ENCODE results near the gene TRIM29. TPM values are rescaled to one million over a fixed set of nuclear protein-coding genes. Genes with fewer than 3 reads are reported as not detected.

TRIM29 gene
- total RNA-seq, 1 donor from 2014 or later, result 1.1 TPM

DNA sequence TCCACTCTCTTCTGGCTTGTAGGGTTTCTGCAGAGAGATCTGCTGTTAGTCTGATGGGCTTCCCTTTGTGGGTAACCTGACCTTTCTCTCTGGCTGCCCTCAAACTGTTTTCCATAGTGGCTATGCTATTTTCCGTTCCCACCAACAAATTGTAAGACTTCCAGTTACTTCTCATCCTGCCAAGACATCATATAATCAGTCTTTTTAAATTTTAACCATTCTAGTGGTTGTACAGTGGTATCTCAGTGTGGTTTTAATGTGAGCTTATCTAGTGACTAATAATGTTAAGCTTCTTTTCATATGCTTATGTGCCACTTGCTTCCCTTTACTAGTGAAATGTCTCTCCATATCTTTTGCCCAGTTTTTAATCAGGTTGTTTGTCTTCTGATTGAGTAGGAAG, 13.6 kb upstream of the TRIM29 start:
- Mint-ChIP-seq H3K27me3 (ENCODE audit: low read depth, unreplicated experiment) (peaks cover 39% of the 10 kb centered on the region), H3K9me3 (ENCODE audit: unreplicated experiment) (peaks cover 21% of the 10 kb centered on the region), H3K4me3 (ENCODE audit: unreplicated experiment) (no peak overlapping the region), H3K27ac (ENCODE audit: unreplicated experiment) (no peak overlapping the region), H3K4me1 (ENCODE audit: low read depth, unreplicated experiment) (no peaks in the 10 kb centered on the region), H3K36me3 (ENCODE audit: low read depth, unreplicated experiment) (no peaks in the 10 kb centered on the region)
- Histone ChIP-seq H3K4me2 (ENCODE audit: low read length) (no peak overlapping the region), H2AFZ (ENCODE audit: low read depth, low read length) (no peak overlapping the region), H3K27ac (ENCODE audit: low read depth, low read length) (no peak overlapping the region), H3K79me2 (ENCODE audit: insufficient read depth, low read length) (no peaks in the 10 kb centered on the region), H4K20me1 (ENCODE audit: insufficient read depth, low read length) (no peaks in the 10 kb centered on the region), H3K9ac (ENCODE audit: low read length) (no peak overlapping the region), H3K27me3 (ENCODE audit: insufficient read depth, low read length) (peaks cover 21% of the 10 kb centered on the region), H3K9me3 (ENCODE audit: insufficient read depth, low read depth, low read length) (no peaks in the 10 kb centered on the region), H3K4me3 (ENCODE audit: insufficient read depth, low read depth, low read length) (no peak overlapping the region), H3K4me1 (ENCODE audit: insufficient read depth, low read length) (no peaks in the 10 kb centered on the region), H3K36me3 (ENCODE audit: insufficient read depth, low read length) (no peaks in the 10 kb centered on the region)
- peak; percentile 91 for DNase-seq (ENCODE audit: low read depth)
- TF ChIP-seq, protein P1, sequence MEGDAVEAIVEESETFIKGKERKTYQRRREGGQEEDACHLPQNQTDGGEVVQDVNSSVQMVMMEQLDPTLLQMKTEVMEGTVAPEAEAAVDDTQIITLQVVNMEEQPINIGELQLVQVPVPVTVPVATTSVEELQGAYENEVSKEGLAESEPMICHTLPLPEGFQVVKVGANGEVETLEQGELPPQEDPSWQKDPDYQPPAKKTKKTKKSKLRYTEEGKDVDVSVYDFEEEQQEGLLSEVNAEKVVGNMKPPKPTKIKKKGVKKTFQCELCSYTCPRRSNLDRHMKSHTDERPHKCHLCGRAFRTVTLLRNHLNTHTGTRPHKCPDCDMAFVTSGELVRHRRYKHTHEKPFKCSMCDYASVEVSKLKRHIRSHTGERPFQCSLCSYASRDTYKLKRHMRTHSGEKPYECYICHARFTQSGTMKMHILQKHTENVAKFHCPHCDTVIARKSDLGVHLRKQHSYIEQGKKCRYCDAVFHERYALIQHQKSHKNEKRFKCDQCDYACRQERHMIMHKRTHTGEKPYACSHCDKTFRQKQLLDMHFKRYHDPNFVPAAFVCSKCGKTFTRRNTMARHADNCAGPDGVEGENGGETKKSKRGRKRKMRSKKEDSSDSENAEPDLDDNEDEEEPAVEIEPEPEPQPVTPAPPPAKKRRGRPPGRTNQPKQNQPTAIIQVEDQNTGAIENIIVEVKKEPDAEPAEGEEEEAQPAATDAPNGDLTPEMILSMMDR (IDR thresholded peaks at IDR 0.05; ENCODE audit: insufficient read depth, low read depth, low read length), result no peak
- TF ChIP-seq EZH2 (IDR thresholded peaks at IDR 0.05; ENCODE audit: insufficient read depth, low read length), result no peak
- no peak for FAIRE-seq

DNA sequence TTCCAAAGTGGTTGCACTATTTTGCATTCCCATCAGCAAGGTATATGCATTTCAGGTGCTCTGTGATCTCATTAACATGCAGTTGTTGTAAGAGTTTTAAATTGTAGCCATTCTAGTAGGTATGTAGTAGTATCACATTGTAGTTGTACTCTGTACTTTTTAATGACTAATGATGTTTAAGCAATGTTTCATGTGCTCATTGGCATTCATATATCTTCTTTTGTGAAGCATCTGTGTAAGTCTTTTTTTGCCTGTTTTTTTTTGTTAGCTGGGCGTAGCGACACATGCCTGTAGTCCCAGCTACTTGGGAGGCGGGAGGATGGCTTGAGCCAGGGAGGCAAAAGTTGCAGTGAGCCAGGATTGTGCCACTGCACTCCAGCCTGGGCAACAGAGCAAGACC, 11.3 kb upstream of the TRIM29 start:
- no peaks in the 10 kb centered on the region for H3K4me1 Mint-ChIP-seq (ENCODE audit: low read depth, unreplicated experiment)
- DNase-seq (ENCODE audit: low read depth), result no peak
- Histone ChIP-seq H2AFZ (ENCODE audit: low read depth, low read length) (no peak overlapping the region), H3K4me1 (ENCODE audit: insufficient read depth, low read length) (no peaks in the 10 kb centered on the region), H3K79me2 (ENCODE audit: insufficient read depth, low read length) (no peaks in the 10 kb centered on the region), H4K20me1 (ENCODE audit: insufficient read depth, low read length) (no peaks in the 10 kb centered on the region), H3K9ac (ENCODE audit: low read length) (no peak overlapping the region), H3K4me2 (ENCODE audit: low read length) (no peak overlapping the region), H3K9me3 (ENCODE audit: insufficient read depth, low read depth, low read length) (no peaks in the 10 kb centered on the region), H3K27ac (ENCODE audit: low read depth, low read length) (no peak overlapping the region), H3K27me3 (ENCODE audit: insufficient read depth, low read length) (peaks cover 41% of the 10 kb centered on the region), H3K4me3 (ENCODE audit: insufficient read depth, low read depth, low read length) (no peak overlapping the region), H3K36me3 (ENCODE audit: insufficient read depth, low read length) (no peaks in the 10 kb centered on the region)
- H3K4me3 Mint-ChIP-seq (ENCODE audit: unreplicated experiment), result no peak overlapping the region
- H3K9me3 Mint-ChIP-seq (ENCODE audit: unreplicated experiment), result peaks cover 15% of the 10 kb centered on the region
- H3K27ac Mint-ChIP-seq (ENCODE audit: unreplicated experiment), result no peak overlapping the region
- no peak for FAIRE-seq
- H3K27me3 Mint-ChIP-seq (ENCODE audit: low read depth, unreplicated experiment), result peaks cover 61% of the 10 kb centered on the region
- TF ChIP-seq EZH2 (IDR thresholded peaks at IDR 0.05; ENCODE audit: insufficient read depth, low read length), result no peak
- TF ChIP-seq, protein P1 (IDR thresholded peaks at IDR 0.05; ENCODE audit: insufficient read depth, low read depth, low read length), result no peak
- H3K36me3 Mint-ChIP-seq (ENCODE audit: low read depth, unreplicated experiment), result no peaks in the 10 kb centered on the region

DNA sequence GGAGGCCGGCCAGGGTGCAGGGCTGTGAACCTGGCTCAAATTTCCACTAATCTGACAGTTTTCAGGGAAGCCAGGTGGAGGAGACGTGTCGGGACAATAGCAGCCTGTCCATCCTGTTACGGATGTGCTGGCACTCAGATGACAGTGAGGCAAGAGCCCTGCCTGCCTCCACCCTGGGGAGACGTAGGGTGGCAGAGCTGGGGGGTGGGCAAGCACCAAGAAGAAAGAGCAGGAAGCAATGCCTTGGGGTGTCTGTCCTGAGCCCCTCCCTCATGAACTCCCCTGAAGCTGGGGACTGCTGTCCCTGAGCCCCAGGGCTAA, 10.0 kb upstream of the TRIM29 start:
- Mint-ChIP-seq H3K4me1 (ENCODE audit: low read depth, unreplicated experiment) (no peaks in the 10 kb centered on the region), H3K27me3 (ENCODE audit: low read depth, unreplicated experiment) (peaks cover 73% of the 10 kb centered on the region), H3K9me3 (ENCODE audit: unreplicated experiment) (peaks cover 15% of the 10 kb centered on the region), H3K36me3 (ENCODE audit: low read depth, unreplicated experiment) (no peaks in the 10 kb centered on the region), H3K4me3 (ENCODE audit: unreplicated experiment) (no peak overlapping the region), H3K27ac (ENCODE audit: unreplicated experiment) (no peak overlapping the region)
- H3K27ac ChIP-seq (ENCODE audit: low read depth, low read length), result no peak overlapping the region
- no peaks in the 10 kb centered on the region for H3K9me3 ChIP-seq (ENCODE audit: insufficient read depth, low read depth, low read length)
- no peak for DNase-seq (ENCODE audit: low read depth)
- no peak overlapping the region for H2AFZ ChIP-seq (ENCODE audit: low read depth, low read length)
- no peak overlapping the region for H3K4me3 ChIP-seq (ENCODE audit: insufficient read depth, low read depth, low read length)
- peaks cover 39% of the 10 kb centered on the region for H3K27me3 ChIP-seq (ENCODE audit: insufficient read depth, low read length)
- H3K4me1 ChIP-seq (ENCODE audit: insufficient read depth, low read length), result no peaks in the 10 kb centered on the region
- H3K79me2 ChIP-seq (ENCODE audit: insufficient read depth, low read length), result no peaks in the 10 kb centered on the region
- H4K20me1 ChIP-seq (ENCODE audit: insufficient read depth, low read length), result no peaks in the 10 kb centered on the region
- no peak for TF ChIP-seq EZH2 (IDR thresholded peaks at IDR 0.05; ENCODE audit: insufficient read depth, low read length)
- TF ChIP-seq, protein P1 (IDR thresholded peaks at IDR 0.05; ENCODE audit: insufficient read depth, low read depth, low read length), result no peak
- H3K4me2 ChIP-seq (ENCODE audit: low read length), result no peak overlapping the region
- no peak overlapping the region for H3K9ac ChIP-seq (ENCODE audit: low read length)
- no peak for FAIRE-seq
- H3K36me3 ChIP-seq (ENCODE audit: insufficient read depth, low read length), result no peaks in the 10 kb centered on the region
